Activated T-cell treated with anti-CD3 and anti-CD28 coated beads, Interleukin-2, amount 50 U/mL, for 1 hour (primary cell): Measurements from ENCODE around the gene ABTB2.
"Not testable (repeated sequence)": the region's sequence is repeated elsewhere in the genome, so short reads cannot be mapped to it uniquely, and the experiment has no call there.

Experiments used
- DNase-seq: peaks from one replicate; pipeline ENCODE4 v3.0.0-alpha.2; 2020

Gene ABTB2

GRCh38 chr11:34232807-34233206 is 125.0 kb downstream of the ABTB2 start:
- DNase-seq = no peak

GRCh38 chr11:34226210-34226609 is 131.6 kb downstream of the ABTB2 start:
- no peak for DNase-seq

- DNase-seq = no peak
Observed at GRCh38 chr11:34225091-34225490, 132.7 kb downstream of the ABTB2 start.

- no peak for DNase-seq
Observed at GRCh38 chr11:34224434-34224966, 133.3 kb downstream of the ABTB2 start.

- DNase-seq = no peak
Observed at GRCh38 chr11:34223907-34224306, 133.9 kb downstream of the ABTB2 start.

- DNase-seq = no peak
Observed at GRCh38 chr11:34223021-34223813, 134.6 kb downstream of the ABTB2 start.

- no peak for DNase-seq
Observed at GRCh38 chr11:34222030-34222429, 135.8 kb downstream of the ABTB2 start.

- no peak for DNase-seq
Observed at GRCh38 chr11:34219941-34220370, 137.9 kb downstream of the ABTB2 start.

- no peak for DNase-seq
Observed at GRCh38 chr11:34219279-34219678, 138.5 kb downstream of the ABTB2 start.

- not testable (repeated sequence) for DNase-seq
Observed at GRCh38 chr11:34218756-34219155, 139.1 kb downstream of the ABTB2 start.

GRCh38 chr11:34218067-34218466 is 139.7 kb downstream of the ABTB2 start:
- DNase-seq = no peak

GRCh38 chr11:34216706-34217105 is 141.1 kb downstream of the ABTB2 start:
- DNase-seq = no peak

GRCh38 chr11:34215806-34216453 is 141.9 kb downstream of the ABTB2 start:
- no peak for DNase-seq

GRCh38 chr11:34214961-34215805 is 142.6 kb downstream of the ABTB2 start:
- peak; percentile 23 for DNase-seq

GRCh38 chr11:34213366-34213765 is 144.4 kb downstream of the ABTB2 start:
- no peak for DNase-seq

- no peak for DNase-seq
Observed at GRCh38 chr11:34212566-34212965, 145.2 kb downstream of the ABTB2 start.

- no peak for DNase-seq
Observed at GRCh38 chr11:34209809-34210208, 148.0 kb downstream of the ABTB2 start.

- no peak for DNase-seq
Observed at GRCh38 chr11:34208266-34209135, 149.3 kb downstream of the ABTB2 start.

GRCh38 chr11:34207487-34208180 is 150.2 kb downstream of the ABTB2 start:
- DNase-seq = no peak

GRCh38 chr11:34206407-34207300 is 151.2 kb downstream of the ABTB2 start:
- DNase-seq = no peak
